ENCODE data around the gene WDR91. TPM values are rescaled to one million over a fixed set of nuclear protein-coding genes. Genes with fewer than 3 reads are reported as not detected.
"Not testable (repeated sequence)": the region's sequence is repeated elsewhere in the genome, so short reads cannot be mapped to it uniquely, and the experiment has no call there.

The WDR91 gene
- total RNA-seq, 1 experiment from 2014 or later, result 8.8 TPM

GRCh38 chr7:135175931-135176330, 35.4 kb downstream of the WDR91 start:
- DNase-seq (ENCODE audit: low read depth, low spot score) (no peak), ATAC-seq (no peak)
- H3K27me3 ChIP-seq (ENCODE audit: control insufficient read depth, insufficient read depth, low read length), result no peaks in the 10 kb centered on the region
- no peaks in the 10 kb centered on the region for H3K4me1 ChIP-seq (ENCODE audit: control insufficient read depth, insufficient read depth, low read length)
- CTCF ChIA-PET, result no interaction called here
- in situ Hi-C loops (cut with HindIII; ENCODE audit: low pct_unique_long_range_greater_than_20kb, low sequenced_read_pairs), result no loop called here
- H3K9me3 ChIP-seq (ENCODE audit: control insufficient read depth, insufficient read depth, low read depth, low read length), result peaks cover 10% of the 10 kb centered on the region; the same call in 1 of the 2 replicates
- POLR2A ChIA-PET, result no interaction called here
- BruUV-seq (replicated peaks), result no TSS peak
- H3K36me3 ChIP-seq (ENCODE audit: control insufficient read depth, insufficient read depth, low read length), result no peaks in the 10 kb centered on the region
- H3K27ac ChIP-seq (ENCODE audit: low read length), result no peak overlapping the region
- intact Hi-C loops (cut with micrococcal nuclease; ENCODE audit: unreplicated experiment), result loop anchor here (10.0 kb wide), 1 partner anchor 59 kb away; the partner anchor contains the start of gene STRA8
- H3K4me3 ChIP-seq (ENCODE audit: low read depth in 2 of 2, low read length in 2 of 2), result no peak overlapping the region
- TF ChIP-seq REST (IDR thresholded peaks at IDR 0.05; ENCODE audit: insufficient read depth in 1 of 2, low read depth in 2 of 2, low read length in 1 of 2) (no peak), POLR2AphosphoS5 (IDR thresholded peaks at IDR 0.05; ENCODE audit: low read depth, low read length) (no peak), CTCF (IDR thresholded peaks at IDR 0.05) (no peak), SIN3A (IDR thresholded peaks at IDR 0.05; ENCODE audit: borderline replicate concordance, insufficient read depth, low read depth, low read length) (no peak), TCF7L2 (IDR thresholded peaks at IDR 0.05; ENCODE audit: low read depth, low read length) (no peak)

DNA sequence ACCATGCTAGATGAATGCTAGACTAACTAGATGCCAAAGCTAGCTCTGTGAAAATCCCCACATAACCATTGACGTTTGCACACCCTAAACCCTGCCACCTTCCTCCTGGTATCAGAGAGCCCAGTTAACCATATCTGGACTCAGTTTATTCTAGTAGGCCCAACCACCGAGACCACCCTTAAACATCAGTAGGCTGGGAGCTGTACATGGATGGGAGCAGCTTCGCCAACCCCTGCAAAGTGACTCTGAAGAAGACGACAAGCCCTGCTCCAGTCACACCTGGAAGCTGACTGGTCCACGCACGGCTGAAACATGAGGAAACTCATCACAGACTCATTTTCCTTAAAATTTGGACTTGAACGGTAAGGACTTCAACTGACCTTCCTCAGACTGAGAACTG, 36.4 kb downstream of the WDR91 start:
- no TSS peak for BruUV-seq (replicated peaks)
- 0 out of 2 replicates have a peak, but pooled peaks cover 1% of the 10 kb centered on the region for H3K9me3 ChIP-seq (ENCODE audit: control insufficient read depth, insufficient read depth, low read depth, low read length)
- DNase-seq (ENCODE audit: low read depth, low spot score), result no peak
- H3K4me3 ChIP-seq (ENCODE audit: low read depth in 2 of 2, low read length in 2 of 2), result no peak overlapping the region
- ChIA-PET POLR2A (no interaction called here), CTCF (no interaction called here)
- intact Hi-C loops (cut with micrococcal nuclease; ENCODE audit: unreplicated experiment) (loop anchor here (10.0 kb wide), 1 partner anchor 60 kb away; the partner anchor contains the start of gene STRA8), in situ Hi-C loops (cut with HindIII; ENCODE audit: low pct_unique_long_range_greater_than_20kb, low sequenced_read_pairs) (no loop called here)
- no peaks in the 10 kb centered on the region for H3K27me3 ChIP-seq (ENCODE audit: control insufficient read depth, insufficient read depth, low read length)
- no peaks in the 10 kb centered on the region for H3K4me1 ChIP-seq (ENCODE audit: control insufficient read depth, insufficient read depth, low read length)
- TF ChIP-seq TCF7L2 (IDR thresholded peaks at IDR 0.05; ENCODE audit: low read depth, low read length), result no peak
- TF ChIP-seq POLR2AphosphoS5 (IDR thresholded peaks at IDR 0.05; ENCODE audit: low read depth, low read length), result no peak
- no peak for TF ChIP-seq REST (IDR thresholded peaks at IDR 0.05; ENCODE audit: insufficient read depth in 1 of 2, low read depth in 2 of 2, low read length in 1 of 2)
- TF ChIP-seq CTCF (IDR thresholded peaks at IDR 0.05), result no peak
- H3K27ac ChIP-seq (ENCODE audit: low read length), result no peak overlapping the region
- no peak for ATAC-seq
- peaks cover under 1% of the 10 kb centered on the region; the same call in 1 of the 2 replicates for H3K36me3 ChIP-seq (ENCODE audit: control insufficient read depth, insufficient read depth, low read length)

DNA sequence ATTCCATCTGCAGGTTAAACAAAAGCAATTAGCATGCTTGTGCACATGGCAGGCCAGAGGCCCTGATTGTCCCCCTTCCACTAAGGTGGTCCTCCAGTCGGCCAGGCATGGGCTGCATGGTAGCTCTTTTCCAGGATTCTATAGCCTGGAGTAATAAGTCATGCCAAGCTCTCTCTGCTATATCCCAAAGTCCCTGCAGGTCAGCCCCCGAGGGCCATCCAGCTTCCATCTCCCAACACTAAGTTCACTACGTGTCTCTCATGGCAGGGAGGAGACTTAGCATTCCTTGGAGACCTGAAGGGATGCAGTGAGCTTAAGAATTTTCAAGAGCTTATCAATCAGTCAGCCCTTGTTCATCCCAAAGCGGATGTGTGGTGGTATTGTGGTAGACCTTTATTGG, 37.4 kb downstream of the WDR91 start:
- H3K4me3 ChIP-seq (ENCODE audit: low read depth in 2 of 2, low read length in 2 of 2); H3K9me3 ChIP-seq (ENCODE audit: control insufficient read depth, insufficient read depth, low read depth, low read length); DNase-seq (ENCODE audit: low read depth, low spot score); H3K27ac ChIP-seq (ENCODE audit: low read length); POLR2A ChIA-PET; H3K36me3 ChIP-seq (ENCODE audit: control insufficient read depth, insufficient read depth, low read length); in situ Hi-C loops (cut with HindIII; ENCODE audit: low pct_unique_long_range_greater_than_20kb, low sequenced_read_pairs); H3K4me1 ChIP-seq (ENCODE audit: control insufficient read depth, insufficient read depth, low read length); BruUV-seq (replicated peaks); CTCF ChIA-PET; ATAC-seq; H3K27me3 ChIP-seq (ENCODE audit: control insufficient read depth, insufficient read depth, low read length): not testable (repeated sequence)
- intact Hi-C loops (cut with micrococcal nuclease; ENCODE audit: unreplicated experiment), result loop anchor here (10.0 kb wide), 1 partner anchor 61 kb away; the partner anchor contains the start of gene STRA8
